NCI-H82 (cell line): ENCODE measurements around the gene KCNJ14.
"Not testable (repeated sequence)": the region's sequence is repeated elsewhere in the genome, so short reads cannot be mapped to it uniquely, and the experiment has no call there.

Experiments used
- DNase-seq: peaks from one replicate; lab custom pipeline; 2025; lab: John Stamatoyannopoulos, UW

The KCNJ14 gene

DNA sequence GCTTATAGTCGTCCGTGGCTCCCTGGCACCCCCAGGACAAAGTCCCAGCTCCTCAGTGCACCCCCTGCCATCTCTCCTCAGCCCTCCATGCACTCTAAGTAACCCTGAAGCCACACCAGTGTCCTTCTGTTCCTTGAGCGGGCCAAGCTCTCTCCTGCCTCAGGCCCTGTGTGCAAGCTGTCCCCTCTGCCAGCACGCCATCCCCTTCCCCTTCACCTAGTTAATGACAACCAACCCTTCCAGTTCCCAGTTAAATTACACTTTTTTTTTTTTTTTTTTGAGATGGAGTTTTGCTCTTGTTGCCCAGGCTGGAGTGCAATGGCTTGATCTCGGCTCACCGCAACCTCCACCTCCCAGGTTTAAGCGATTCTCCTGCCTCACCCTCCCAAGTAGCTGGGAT is 33.1 kb downstream of the KCNJ14 start:
- not testable (repeated sequence) for DNase-seq

DNA sequence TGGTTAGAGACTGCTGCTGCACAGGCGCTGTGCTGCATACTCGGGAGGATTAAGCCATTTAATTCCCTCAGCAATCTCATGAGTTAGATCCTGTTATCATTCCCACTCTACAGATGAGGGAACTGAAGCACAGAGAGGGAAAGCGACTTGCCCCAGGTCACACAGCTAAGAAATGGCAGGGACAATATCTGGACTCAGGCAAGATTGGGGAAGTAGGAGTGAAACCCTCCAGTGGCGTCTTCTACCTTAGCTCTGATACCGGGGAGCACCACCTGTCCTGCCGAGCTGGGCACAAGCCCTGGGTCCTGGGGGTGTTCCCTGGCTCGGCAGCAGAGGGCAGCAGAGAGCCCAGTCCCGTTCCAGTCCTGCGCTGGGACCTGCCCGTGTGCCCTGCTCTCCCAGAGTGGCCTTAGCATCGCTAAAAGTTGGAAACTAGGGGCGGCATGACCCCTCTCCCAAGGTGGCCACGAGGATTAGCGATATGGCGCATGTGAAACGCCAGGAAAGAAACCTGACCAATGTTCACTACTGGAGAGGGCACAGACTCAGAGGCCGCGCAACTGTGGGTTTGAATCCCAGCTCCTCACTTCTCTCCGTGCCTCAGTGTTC is 34.3 kb downstream of the KCNJ14 start:
- DNase-seq: peak; percentile 79

DNA sequence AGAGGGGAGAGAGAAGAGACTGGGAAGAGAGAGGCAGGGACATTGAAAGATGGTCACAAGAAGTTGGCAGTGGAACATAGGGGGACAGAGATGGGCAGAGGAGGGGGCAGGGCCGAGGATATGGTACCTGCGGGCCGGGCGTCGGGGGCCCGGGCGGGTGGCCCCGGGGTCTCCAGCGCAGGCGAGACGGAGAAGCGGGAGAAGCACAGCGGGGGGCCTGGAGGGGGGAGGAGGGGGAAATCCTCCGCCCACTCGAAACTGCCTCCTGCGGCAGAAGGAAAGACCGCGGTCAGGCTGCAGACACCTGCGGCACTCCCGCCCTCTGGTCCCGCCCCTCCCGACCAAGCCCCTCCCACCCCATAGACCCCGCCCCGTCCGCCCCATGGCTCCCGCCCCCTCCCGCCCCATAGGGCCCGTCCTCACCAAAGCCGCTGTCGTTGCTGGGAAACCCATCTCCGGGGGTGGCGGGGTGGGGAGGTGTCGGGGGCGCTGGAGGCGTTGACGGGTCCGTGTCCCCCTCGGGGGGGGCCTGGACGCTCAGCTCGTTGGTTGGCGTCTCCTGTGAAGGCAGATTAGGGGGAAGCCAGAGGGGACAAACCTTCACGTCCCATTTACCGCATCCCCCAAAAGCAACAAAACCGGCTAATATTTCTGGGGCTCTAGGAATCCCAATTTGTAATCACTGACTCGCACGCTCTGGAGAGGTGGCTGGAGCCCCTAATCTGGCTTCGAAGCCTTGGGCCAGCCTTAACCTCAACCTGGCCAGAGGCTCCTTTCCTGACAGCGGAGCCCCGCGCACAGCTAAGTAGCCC is 35.8 kb downstream of the KCNJ14 start:
- DNase-seq: peak; percentile 80

DNA sequence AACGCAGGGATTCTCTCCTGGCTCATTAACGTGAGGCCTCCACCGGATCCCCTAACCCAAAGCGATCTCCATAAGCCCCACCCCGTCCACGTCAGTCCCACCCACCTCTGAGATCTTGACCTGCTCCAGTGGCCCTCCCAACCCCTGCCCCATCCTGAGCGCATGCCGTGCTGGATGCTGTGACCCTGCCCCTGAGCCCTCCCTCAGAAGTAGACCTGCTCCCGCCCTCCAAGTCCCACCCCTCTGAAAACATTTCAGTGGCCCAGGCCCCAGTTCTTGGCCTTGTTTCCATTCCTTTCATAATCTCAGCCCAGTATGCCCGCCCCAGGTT is 36.4 kb downstream of the KCNJ14 start:
- peak; percentile 46 for DNase-seq

DNA sequence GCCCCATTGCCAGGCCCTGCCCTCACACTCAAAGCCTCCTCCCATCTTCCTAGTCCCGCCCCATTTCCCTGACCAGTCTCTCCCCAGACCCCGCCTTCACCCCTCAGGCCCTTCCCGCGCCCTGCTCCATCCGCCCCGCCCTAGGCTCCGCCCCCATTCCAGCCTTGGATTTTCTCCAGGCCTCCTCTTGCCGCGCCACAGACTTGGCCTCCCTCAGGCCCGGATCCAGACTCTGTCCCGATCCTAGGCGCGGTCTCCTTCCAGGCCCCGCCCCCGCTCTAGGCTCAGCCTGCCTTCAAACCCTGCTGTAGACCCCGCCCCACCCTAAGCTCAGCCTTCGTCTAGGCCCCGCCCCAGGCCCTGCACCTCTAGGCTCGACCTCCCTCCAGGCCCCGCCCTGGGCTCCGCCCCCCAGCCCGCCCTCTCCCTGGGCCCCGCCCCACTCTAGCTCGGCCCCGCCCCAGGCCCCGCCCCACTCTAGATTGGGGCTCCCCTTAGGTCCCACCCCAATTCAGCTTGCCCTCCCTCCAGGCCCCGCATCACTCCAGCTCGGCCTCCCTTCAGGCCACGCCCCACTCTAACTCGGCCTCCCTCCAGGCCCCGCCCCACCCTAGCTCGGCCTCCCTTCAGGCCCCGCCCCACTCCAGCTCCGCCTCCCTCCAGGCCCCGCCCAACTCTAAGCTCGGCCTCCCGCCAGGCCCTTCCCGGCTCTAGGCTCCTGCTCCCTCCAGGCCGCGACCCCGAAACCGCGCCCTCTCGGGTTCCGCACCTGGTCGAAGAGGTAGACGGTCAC is 37.7 kb downstream of the KCNJ14 start:
- DNase-seq: peak; percentile 100

DNA sequence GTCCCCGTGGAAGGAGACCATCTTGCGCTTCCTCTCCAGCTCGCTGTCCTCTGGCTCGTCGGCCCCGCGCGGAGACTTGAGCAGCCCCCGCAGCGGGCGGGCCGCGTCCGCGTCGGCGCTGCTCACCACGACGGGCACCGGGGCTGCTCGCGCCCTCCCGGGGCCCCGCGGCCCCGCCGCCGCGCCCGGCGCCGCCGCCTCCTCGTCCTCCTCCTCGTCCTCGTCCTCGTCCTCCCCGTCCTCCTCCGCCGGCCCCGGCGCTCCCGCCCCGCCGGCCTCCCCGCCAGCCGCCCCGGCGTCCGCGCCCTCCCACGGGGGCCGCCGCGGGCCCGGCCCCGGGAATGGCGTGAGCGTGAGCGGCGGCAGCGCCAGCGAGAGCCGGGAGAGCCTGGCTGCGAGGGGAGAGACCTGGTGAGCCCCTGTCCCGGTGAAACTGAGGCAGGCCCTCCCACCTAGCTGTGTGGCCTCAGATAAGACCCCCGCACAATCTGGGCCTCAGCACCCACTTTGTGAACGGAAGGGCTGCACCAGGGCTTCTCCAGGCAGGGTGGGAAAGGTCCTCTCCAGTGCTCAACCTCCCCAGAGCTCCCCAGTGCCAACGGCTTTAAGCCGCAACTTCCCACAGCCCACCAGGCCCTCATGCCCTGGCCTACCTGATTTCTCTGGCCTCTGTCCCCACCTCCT is 38.5 kb downstream of the KCNJ14 start:
- DNase-seq: no peak

DNA sequence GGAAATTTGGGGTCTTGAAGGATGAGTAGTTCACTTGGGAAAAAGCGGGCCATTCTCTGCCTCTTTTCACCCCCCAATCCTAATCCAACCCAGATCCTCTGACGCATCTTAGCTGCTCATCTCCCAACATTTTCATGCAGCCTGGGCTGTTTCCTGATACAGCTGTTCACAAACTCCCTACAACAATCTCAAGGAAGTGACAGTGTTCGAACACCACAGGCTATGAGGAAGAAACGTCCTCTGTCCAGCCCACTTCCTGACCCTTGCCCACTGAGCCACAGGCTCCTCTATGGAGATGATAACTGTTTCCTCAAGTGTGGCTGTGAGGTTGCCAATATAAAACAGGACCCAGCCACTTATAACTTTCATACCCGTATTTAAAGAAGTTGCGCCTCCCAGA is 40.0 kb downstream of the KCNJ14 start:
- no peak for DNase-seq

DNA sequence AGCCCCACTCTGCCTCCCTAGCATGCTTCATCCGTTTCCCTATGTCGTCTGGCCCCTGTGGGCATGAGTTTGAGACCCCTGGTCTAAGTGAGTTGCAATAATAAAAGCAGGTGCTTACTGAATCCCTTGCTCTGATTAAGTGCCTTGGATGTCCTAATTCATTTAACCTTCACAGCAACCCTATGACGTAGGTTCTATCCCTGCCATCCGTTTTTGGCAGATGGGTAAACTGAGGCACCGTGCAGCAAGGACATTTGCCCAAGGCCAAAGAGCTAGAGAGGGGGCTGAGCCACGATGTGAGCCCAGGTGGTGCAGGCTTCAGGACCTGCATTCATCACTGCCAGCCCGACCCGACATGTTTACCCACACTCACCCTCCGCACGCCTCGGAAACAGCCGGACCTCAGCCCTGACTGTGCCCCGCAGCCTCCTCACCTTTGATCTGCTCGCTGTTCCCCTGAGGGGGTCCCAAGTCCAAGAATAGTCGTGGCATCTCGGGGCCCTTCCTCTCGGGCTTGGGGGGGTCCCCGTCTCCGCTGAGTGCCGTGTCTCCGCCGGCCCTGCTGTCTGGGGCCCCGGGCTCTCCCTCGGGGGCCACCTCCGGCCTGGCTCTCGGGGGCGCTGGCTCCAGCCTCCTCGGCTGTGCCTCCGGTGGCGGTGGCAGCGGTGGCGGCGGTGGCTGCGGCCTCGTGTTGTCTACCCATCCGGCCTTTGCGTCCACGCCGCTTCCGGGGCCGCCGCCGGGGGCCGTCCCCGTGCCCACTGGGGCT is 41.8 kb downstream of the KCNJ14 start:
- DNase-seq: no peak

DNA sequence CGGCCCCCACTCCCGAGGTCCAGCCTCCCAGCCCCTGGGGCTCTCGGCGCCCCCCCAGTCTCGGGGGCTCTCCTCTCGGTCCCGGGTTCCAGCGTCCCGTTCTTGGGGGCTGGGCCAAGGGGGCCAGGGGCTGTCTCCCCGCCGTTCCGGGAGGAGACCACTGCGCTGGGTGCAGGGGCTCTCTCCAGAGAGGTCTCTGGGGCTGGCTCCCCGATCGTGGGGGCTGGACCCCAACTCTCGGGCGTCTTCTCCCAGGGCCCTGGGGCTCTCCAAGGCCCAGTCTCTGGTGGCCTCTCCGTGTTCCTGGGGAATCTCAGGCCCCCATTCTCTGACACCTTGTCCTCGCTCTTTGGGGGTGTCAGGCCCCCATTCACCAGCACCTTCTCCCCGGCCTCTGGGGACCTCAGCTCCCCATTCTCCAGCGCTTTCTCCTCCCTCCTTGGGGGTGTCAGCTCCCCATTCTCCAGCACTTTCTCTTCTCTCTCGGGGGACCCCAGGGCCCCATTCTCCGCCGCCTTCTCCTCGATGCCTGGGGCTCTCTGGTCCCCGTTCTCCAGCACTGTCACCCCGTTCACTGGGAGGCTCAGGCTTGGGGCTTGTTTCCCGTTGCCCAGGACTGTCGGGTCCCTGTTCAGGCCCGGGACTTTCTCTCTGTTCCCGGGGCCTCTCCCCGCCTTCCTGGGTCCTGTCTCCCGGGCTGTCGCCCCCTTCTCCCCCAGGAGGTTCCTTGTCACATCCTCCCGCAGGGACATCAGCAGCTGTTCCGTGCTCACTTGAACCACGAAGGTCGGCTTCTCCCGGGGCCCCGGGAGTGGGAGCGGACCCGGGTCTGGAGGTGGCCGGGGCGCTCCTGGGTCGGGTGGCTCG is 42.6 kb downstream of the KCNJ14 start:
- DNase-seq: no peak

DNA sequence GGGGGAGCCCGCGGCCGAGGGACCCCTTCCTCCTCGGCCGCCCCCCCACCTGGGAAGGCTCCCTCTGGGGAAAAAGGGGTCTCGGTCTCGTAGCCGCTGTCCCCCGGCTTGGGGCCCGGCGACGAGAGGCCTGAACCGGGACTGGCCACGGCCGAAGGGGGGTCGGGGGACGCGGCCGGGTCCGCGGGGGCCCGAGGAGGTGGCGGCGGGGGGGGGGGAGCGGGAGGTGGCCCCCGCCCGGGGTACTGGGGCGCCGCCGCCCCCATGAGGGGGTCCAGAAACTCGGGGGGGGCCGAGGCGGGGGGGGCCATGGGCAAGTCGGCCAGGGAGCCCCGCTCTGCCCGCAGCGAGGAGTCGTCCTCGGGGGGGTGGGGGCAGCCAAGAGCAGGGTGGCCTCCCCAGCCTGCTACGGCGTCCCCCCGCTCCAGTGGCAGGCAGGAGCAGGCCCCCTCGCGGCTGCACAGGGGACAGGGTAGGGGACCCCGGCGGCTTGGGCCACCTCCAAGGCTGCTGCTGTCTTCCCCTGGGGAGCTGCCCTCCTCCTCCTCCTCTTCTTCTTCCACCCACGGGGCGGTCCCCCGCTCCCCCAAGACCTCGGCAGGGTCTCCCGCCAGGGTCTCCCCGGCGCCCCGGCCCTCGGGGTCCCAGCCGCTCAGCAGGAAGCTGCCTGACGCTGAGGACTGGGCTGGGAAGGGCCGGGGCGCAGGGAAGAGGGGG is 43.4 kb downstream of the KCNJ14 start:
- DNase-seq: peak; percentile 33

DNA sequence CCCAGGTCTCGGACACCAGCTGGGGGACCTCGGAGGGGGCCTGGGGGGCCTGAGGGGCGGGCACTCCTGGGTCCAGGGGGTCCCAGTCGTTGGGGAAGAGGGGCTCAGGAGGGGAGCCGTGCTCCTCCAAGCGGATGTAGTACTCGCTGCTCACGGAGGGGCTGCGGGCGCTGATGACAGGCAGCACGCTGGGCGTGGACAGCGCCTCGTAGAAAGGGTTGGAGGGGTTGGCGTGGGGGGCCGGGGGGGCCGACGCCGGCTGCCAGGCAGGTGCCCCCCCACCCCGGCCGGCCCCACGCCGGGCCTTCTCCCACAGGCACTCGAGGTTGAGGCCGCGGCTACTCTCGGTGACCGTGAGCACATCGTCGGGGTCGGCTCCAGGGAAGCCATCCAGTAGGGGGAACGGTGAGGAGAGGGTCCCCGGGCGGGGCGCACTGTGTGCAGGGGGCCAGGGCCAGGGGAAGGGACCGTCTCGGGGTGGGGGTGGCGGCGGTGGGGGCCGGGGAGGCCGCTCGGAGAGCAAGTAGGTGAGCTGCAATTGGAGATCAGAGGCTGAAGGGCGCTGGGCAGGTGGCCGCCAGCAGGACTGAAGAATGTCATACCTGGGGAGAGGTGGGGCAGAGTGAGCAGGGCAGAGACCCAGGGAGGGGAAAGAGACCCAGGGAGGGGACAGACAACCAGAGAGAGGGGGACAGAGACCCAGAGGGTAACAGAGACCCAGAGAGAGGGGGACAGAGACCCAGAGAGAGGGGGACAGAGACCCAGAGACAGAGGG is 44.1 kb downstream of the KCNJ14 start:
- DNase-seq: peak; percentile 28

DNA sequence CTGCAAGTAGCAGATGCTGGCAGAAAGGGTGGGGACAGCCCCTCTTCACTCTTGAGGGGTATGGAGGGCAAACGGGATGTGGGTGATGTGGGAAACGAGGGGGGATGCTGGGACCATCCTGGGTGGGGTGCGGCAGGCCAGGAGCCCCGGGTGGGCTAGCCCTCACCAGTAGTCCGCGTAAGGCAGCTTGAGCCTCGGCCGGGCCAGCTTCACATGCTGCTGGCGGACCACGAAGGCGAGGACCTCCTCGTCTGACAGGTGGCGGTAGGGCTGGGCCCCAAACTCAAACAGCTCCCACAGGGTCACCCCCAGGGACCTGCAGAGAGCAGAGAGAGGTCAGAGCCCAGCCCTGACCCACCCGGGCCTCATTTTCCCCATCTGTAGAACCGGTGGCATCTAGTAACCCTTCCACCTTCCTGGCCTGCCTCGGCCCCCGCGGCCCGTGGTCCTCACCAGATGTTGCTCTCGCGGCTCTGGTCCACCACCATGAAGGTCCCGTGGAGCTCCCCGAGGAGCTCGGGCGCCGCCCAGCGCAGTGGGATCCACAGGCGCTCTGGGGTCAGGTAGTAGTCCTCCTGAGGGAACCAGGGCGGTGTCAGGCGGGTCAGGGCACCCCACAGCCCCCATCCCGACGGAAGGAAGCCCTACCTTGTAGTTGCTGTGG is 45.6 kb downstream of the KCNJ14 start:
- no peak for DNase-seq

DNA sequence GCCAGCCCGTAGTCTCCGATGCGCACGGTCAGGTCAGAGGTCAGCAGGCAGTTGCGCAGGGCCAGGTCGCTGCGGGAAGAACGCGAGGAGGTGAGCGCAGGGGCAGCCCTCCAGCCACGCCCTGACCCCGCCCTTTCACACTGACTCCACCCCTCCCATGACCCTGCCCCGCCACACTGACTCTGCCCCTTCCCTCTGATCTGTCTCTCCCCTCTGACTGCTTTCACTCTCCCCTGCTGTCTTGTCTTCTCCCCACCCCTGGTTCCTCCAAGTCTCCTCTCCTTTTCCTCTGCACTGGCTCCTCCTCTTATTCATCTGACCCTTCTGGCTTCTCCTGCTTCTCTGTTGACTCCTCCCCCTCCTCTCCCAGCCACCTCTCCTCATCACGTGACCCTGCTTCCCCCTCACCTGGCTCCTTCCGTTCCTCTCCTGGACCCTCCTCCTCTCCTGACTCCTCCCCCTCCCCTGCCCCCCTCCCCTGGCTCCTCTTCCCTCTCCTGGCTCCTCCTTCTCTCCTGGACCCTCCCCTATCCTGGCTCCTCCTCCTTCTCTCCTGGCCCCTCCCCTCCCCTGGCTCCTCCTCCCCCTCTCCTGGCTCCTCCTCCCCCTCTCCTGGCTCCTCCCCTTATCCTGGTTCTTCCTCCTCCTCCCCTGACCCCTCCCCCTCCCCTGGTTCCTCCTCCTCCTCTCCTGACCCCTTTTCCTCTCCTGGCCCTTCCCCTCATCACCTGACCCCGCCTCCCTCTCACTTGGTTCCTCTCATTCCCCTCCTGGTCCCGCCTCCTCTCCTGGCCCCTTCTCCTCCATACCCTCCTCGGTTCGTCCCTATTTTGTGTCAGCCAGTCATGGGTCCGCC is 46.3 kb downstream of the KCNJ14 start:
- DNase-seq: peak; percentile 97

DNA sequence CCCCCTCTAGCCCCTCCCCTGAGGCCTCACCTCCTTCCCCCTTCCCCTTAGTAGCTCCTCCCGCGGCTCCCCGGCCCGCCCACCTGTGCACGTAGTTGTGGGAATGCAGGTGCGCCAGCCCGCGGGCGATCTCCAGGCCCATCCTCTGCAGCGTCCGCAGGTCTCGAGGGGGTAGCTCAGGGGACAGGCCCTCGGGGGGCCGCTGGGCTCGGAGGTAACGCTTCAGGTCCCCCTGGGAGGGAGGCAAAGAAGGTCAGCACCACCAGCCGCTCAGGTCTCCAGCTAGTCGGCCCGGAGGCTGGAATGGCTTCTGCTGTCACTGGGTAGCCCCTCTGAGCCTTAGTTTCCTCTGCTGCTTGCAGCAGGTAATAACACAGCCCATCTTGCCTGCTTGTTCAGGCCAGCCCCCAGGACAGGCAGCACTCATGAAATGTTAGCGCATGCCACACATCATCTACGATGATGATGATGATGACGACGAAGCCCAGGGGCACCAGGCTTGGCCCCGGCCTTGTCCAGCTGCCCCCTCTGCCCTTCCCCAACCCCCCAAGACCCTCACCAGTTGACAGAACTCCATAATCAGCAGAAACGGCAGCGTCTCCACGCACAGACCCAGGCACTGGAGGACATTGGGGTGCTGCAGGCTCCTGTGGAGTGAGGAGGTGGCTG is 47.1 kb downstream of the KCNJ14 start:
- peak; percentile 68 for DNase-seq

DNA sequence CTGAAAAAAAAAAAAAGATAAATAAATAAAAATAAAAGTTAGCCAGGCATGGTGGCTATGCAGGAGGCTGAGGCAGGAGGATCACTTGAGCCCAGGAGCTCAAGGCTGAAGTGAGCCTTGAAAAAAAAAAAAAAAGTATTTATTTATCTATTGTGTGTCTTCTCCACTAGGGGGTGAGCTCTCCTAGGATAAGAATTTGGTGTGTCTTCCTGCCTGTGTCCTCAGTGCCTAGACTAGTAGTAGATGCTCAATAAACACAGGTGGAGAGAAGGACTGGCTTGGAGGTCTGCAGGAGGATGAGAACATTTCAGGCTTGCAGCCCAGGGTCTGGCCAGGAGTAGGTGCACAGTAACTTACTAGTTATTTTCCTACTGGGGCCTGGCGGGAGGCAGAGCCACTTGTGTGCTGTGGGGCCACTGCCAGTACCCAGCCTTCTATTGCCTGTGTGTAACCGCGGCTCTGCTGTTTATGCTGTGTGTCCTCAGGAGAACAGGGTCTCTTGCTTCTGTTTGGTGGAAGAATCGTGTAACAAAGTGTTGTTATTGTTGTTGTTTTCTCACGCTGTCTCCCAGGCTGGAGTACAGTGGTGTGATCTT is 50.9 kb downstream of the KCNJ14 start:
- DNase-seq: peak; percentile 69

DNA sequence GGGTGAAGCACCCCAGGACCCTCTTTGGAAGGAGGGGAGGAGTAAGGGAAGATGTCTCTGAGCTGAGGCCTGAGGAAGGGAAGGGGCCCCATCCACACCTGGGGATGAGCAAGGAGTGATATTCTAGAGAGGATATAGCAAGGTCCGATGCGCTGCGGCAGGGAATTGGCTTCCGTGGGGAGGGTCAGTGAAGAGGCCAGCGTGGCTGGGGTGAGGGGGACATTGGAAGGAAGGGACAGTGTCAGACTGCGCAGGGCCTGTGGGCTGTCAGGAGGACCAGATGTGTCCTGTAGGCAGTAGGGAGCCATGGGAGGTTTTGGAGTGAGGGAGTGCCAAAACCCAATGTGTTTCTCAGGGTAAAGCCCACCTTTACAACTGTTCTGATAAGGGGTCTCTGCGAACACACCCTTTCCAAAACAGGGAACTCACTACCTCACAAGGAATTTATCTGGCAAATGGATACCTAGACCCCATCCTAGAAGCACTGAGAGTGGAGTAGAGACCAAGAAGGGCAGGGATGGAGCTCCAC is 52.6 kb downstream of the KCNJ14 start:
- DNase-seq: no peak
